Panc1 (cell line): Measurements from ENCODE around the gene RUNX1. TPM values are rescaled to one million over a fixed set of nuclear protein-coding genes. Genes with fewer than 3 reads are reported as not detected.

Experiments
- ATAC-seq: fragments of 200-7000 bp; cut with Tn5 transposase; 2 replicates; pipeline ENCODE4 v1.9.1; 2020; ENCODE audit warnings: mild to moderate bottlenecking, moderate library complexity
- BruUV-seq: library from RNA; stranded (reverse); fragments of 400-500 nt; replicated peaks from 2 replicates; lab custom pipeline; 2021; lab: Mats Ljungman, UMichigan
- CTCF ChIA-PET: fragments of 300-600 bp; sonication (Branson Sonifier 250); formaldehyde crosslinking; loops from one replicate; lab custom pipeline; 2022; ENCODE audit warnings: antibody characterized with exemption; lab: Charles Lee
- POLR2A ChIA-PET: fragments of 300-600 bp; sonication (Branson Sonifier 250); formaldehyde crosslinking; loops from one replicate; lab custom pipeline; 2022; ENCODE audit warnings: antibody characterized with exemption; lab: Charles Lee
- DNase-seq: peaks from one replicate; pipeline ENCODE4 v3.0.0-alpha.2; 2010; ENCODE audit warnings: low read depth, low spot score
- H3K27ac ChIP-seq: 2 replicates; pipeline ENCODE4 v1.5.1; 2011; ENCODE audit warnings: mild to moderate bottlenecking, low read length, inconsistent platforms
- H3K27me3 ChIP-seq: fragments of 200-500 bp; sonication (Bioruptor generic); 2 replicates; pipeline ENCODE4 v1.6.0; 2014; ENCODE audit warnings: low read length, inconsistent platforms; ENCODE audit not compliant: control insufficient read depth, insufficient read depth
- H3K36me3 ChIP-seq: fragments of 200-500 bp; sonication (Bioruptor generic); 2 replicates; pipeline ENCODE4 v1.5.1; 2014; ENCODE audit warnings: inconsistent platforms, mild to moderate bottlenecking, low read length, moderate library complexity; ENCODE audit not compliant: control insufficient read depth, insufficient read depth
- H3K4me1 ChIP-seq: 2 replicates; pipeline ENCODE4 v1.5.1; 2011; ENCODE audit warnings: inconsistent platforms, mild to moderate bottlenecking, low read length, moderate library complexity; ENCODE audit not compliant: control insufficient read depth, insufficient read depth
- H3K4me3 ChIP-seq, 2 experiments: 2 replicates each; pipeline ENCODE4 v1.5.1; 2011 to 2012; ENCODE audit warnings: low read depth in 2 of 2, low read length in 2 of 2, mild to moderate bottlenecking in 2 of 2, inconsistent platforms in 1 of 2, moderate library complexity in 1 of 2
- H3K9me3 ChIP-seq: fragments of 200-500 bp; sonication (Bioruptor generic); 2 replicates; pipeline ENCODE4 v1.5.1; 2014; ENCODE audit warnings: low read depth, mild to moderate bottlenecking, inconsistent platforms, low read length, moderate library complexity; ENCODE audit not compliant: control insufficient read depth, insufficient read depth
- CTCF ChIP-seq: fragments of 450-650 bp; IDR thresholded peaks from 2 replicates; pipeline ENCODE4 v1.5.1; 2017; ENCODE audit warnings: mild to moderate bottlenecking
- POLR2AphosphoS5 ChIP-seq: IDR thresholded peaks from 2 replicates; pipeline ENCODE4 v1.6.1; 2012; ENCODE audit warnings: mild to moderate bottlenecking, low read depth, low read length, moderate library complexity
- REST ChIP-seq, 2 experiments: IDR thresholded peaks; 2 replicates each; pipeline ENCODE4 v1.6.1; 2011 to 2012; ENCODE audit warnings: low read depth in 2 of 2, control low read depth in 1 of 2, low read length in 1 of 2, mild to moderate bottlenecking in 1 of 2, moderate library complexity in 1 of 2; ENCODE audit not compliant: insufficient read depth in 1 of 2
- SIN3A ChIP-seq: IDR thresholded peaks from 2 replicates; pipeline ENCODE4 v1.6.1; 2012; ENCODE audit warnings: low read depth, mild to moderate bottlenecking, low read length, moderate library complexity, borderline replicate concordance; ENCODE audit not compliant: insufficient read depth
- TCF7L2 ChIP-seq: IDR thresholded peaks from 2 replicates; pipeline ENCODE4 v1.6.1; 2011; ENCODE audit warnings: mild to moderate bottlenecking, low read depth, low read length, inconsistent platforms
- in situ Hi-C: cut with HindIII; loops from 2 replicates; pipeline ENCODE4 v1.10.0; 2016; ENCODE audit warnings: low sequenced_read_pairs, low pct_unique_long_range_greater_than_20kb
- intact Hi-C: fragments of 100-400 bp; cut with micrococcal nuclease; formaldehyde crosslinking; loops from one replicate; pipeline ENCODE4 v1.10.0; 2022; ENCODE audit not compliant: unreplicated experiment
- total RNA-seq: library from RNA; stranded (reverse); gene quantifications from one replicate; pipeline ENCODE4 v1.2.1, GENCODE V29; 2021; ENCODE audit not compliant: unreplicated experiment

RUNX1 gene
- total RNA-seq, 1 experiment from 2014 or later, result 22.4 TPM

- DNase-seq, result no peak
- BruUV-seq, result no TSS peak
- Histone ChIP-seq H3K4me1 (no peaks in the 10 kb centered on the region; the same call in 1 of the 2 replicates), H3K4me3 (no peak overlapping the region), H3K27ac (no peak overlapping the region), H3K9me3 (no peaks in the 10 kb centered on the region), H3K27me3 (no peaks in the 10 kb centered on the region), H3K36me3 (no peaks in the 10 kb centered on the region; the same call in 1 of the 2 replicates)
- intact Hi-C loops (no loop called here), in situ Hi-C loops (no loop called here)
- TF ChIP-seq TCF7L2 (no peak), POLR2AphosphoS5 (no peak), REST (IDR thresholded peaks at IDR 0.05; ENCODE audit: insufficient read depth in 1 of 2, low read depth in 2 of 2, low read length in 1 of 2) (no peak), SIN3A (no peak), CTCF (no peak)
- POLR2A ChIA-PET, result no interaction called here
- CTCF ChIA-PET, result no interaction called here
- ATAC-seq, result no peak
Observed at GRCh38 chr21:34867785-34868184, 181.3 kb downstream of the RUNX1 start.

GRCh38 chr21:34865400-34866241 is 183.5 kb downstream of the RUNX1 start:
- H3K4me1 ChIP-seq, result no peaks in the 10 kb centered on the region
- intact Hi-C loops, result no loop called here
- no peak for TF ChIP-seq SIN3A
- TF ChIP-seq POLR2AphosphoS5, result no peak
- DNase-seq (no peak), ATAC-seq (no peak)
- H3K27ac ChIP-seq, result no peak overlapping the region
- no peaks in the 10 kb centered on the region for H3K9me3 ChIP-seq
- BruUV-seq, result no TSS peak
- H3K27me3 ChIP-seq, result no peaks in the 10 kb centered on the region
- H3K36me3 ChIP-seq, result no peaks in the 10 kb centered on the region; the same call in 1 of the 2 replicates
- in situ Hi-C loops, result no loop called here
- H3K4me3 ChIP-seq, result no peak overlapping the region
- ChIA-PET POLR2A (no interaction called here), CTCF (no interaction called here)
